Osteoblast (primary cell): Measurements from ENCODE around the gene INAFM2. TPM values are rescaled to one million over a fixed set of nuclear protein-coding genes. Genes with fewer than 3 reads are reported as not detected.
A peak's percentile ranks its signal among the peaks of the same experiment; 100 is the strongest.

ENCODE experiments used
- DNase-seq: peaks from one replicate; pipeline ENCODE4 v3.0.0; 2011; ENCODE audit warnings: low spot score, mixed read lengths; ENCODE audit not compliant: insufficient read length; ENCODE audit errors: missing footprints
- H2AFZ ChIP-seq: 2 replicates; pipeline ENCODE4 v1.6.0; 2011; ENCODE audit warnings: mild to moderate bottlenecking, low read length
- H3K27ac ChIP-seq: 2 replicates; pipeline ENCODE4 v1.5.1; 2011; ENCODE audit warnings: mild to moderate bottlenecking, low read depth, low read length, moderate library complexity
- H3K27me3 ChIP-seq: 2 replicates; pipeline ENCODE4 v1.6.0; 2012; ENCODE audit warnings: mild to moderate bottlenecking, control low read depth, inconsistent platforms, low read length, moderate library complexity; ENCODE audit not compliant: insufficient read depth
- H3K36me3 ChIP-seq: 2 replicates; pipeline ENCODE4 v1.5.1; 2011; ENCODE audit warnings: mild to moderate bottlenecking, low read length, control low read depth, moderate library complexity; ENCODE audit not compliant: insufficient read depth
- H3K4me1 ChIP-seq: 2 replicates; pipeline ENCODE4 v1.5.1; 2011; ENCODE audit warnings: mild to moderate bottlenecking, low read length, control low read depth, moderate library complexity; ENCODE audit not compliant: insufficient read depth
- H3K4me2 ChIP-seq: 2 replicates; pipeline ENCODE4 v1.6.0; 2011; ENCODE audit warnings: mild to moderate bottlenecking, low read length; ENCODE audit not compliant: insufficient read depth
- H3K4me3 ChIP-seq: fragments of 200-600 bp; sonication (generic); 3 replicates; pipeline ENCODE4 v1.5.1; 2012; ENCODE audit warnings: mild to moderate bottlenecking, low read length, inconsistent platforms; ENCODE audit not compliant: insufficient read depth
- H3K79me2 ChIP-seq: 2 replicates; pipeline ENCODE4 v1.6.0; 2012; ENCODE audit warnings: mild to moderate bottlenecking, low read length, control low read depth, inconsistent platforms; ENCODE audit not compliant: insufficient read depth
- H3K9me3 ChIP-seq: 2 replicates; pipeline ENCODE4 v1.5.1; 2011; ENCODE audit warnings: low read depth, low read length, control low read depth
- H4K20me1 ChIP-seq: 2 replicates; pipeline ENCODE4 v1.6.0; 2012; ENCODE audit warnings: mild to moderate bottlenecking, low read length, control low read depth; ENCODE audit not compliant: insufficient read depth
- total RNA-seq: library from RNA; depleted of rRNA; stranded (reverse); fragments of >200 nt; gene quantifications from 2 replicates; pipeline ENCODE4 v1.2.3, GENCODE V29; 2012
- TF ChIP-seq, protein P1 (sequence below): IDR thresholded peaks from 2 replicates; pipeline ENCODE4 v1.5.1; 2011; ENCODE audit warnings: mild to moderate bottlenecking, low read depth, low read length, moderate library complexity; ENCODE audit errors: extremely low read depth

INAFM2 gene
- total RNA-seq, 1 donor = 17.7 TPM

DNA sequence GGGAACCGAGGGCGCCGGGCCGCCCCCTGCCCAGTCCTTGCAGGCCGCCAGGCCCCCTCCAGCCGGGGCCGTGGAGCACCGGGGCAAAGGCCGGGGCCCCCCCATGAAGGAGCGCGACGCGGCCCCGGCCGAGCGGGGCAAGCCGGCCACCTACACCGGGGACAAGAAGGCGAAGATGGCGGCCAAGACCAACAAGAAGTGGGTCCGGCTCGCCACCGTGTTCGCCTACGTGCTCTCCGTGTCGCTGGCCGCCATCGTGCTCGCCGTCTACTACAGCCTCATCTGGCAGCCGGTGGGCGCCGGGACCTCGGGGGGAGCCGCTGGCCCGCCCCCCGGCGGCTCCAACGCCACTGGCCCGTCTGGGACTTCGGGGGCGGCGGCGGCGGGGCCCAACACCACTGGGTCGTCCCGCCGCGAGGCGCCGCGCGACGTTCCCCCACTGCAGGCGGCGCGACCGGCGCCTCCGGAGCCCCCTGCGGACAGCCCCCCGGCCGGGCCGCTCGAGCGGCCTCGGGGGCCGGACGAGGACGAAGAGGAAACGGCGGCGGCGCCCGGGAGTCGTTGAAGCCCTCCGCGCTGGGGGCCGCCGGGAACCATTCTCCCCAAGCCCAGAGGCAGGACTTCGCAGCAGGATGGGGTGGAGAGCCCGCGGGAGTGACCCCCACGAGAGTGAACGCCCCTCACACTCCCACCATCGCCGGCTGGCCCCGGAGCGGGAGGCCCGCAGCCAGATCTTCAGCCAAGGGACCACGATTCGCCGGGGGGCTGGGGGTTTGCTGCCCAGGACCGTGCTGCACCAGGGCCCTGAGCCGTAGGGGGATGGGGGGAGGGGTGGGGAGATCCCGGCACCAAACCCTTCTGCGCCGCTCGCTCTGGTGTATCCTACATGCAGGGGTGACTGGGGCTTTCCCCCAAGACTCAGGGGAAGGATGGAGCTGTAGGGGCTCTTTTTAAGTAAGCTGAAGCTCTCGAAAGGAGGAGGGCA lies 753 bp downstream of the INAFM2 start:
- H3K9me3 ChIP-seq = no peaks in the 10 kb centered on the region
- H3K79me2 ChIP-seq = peaks cover 39% of the 10 kb centered on the region
- peaks cover 8% of the 10 kb centered on the region for H4K20me1 ChIP-seq
- H3K27ac ChIP-seq = peak overlapping the region; percentile 8
- DNase-seq = peak; percentile 94
- H3K4me3 ChIP-seq = peak overlapping the region; percentile 82
- no peak overlapping the region for H2AFZ ChIP-seq
- peaks cover 22% of the 10 kb centered on the region for H3K36me3 ChIP-seq
- H3K4me1 ChIP-seq = peaks cover 52% of the 10 kb centered on the region
- TF ChIP-seq, protein P1, sequence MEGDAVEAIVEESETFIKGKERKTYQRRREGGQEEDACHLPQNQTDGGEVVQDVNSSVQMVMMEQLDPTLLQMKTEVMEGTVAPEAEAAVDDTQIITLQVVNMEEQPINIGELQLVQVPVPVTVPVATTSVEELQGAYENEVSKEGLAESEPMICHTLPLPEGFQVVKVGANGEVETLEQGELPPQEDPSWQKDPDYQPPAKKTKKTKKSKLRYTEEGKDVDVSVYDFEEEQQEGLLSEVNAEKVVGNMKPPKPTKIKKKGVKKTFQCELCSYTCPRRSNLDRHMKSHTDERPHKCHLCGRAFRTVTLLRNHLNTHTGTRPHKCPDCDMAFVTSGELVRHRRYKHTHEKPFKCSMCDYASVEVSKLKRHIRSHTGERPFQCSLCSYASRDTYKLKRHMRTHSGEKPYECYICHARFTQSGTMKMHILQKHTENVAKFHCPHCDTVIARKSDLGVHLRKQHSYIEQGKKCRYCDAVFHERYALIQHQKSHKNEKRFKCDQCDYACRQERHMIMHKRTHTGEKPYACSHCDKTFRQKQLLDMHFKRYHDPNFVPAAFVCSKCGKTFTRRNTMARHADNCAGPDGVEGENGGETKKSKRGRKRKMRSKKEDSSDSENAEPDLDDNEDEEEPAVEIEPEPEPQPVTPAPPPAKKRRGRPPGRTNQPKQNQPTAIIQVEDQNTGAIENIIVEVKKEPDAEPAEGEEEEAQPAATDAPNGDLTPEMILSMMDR = no peak
- peak overlapping the region; percentile 98 for H3K4me2 ChIP-seq
- no peaks in the 10 kb centered on the region for H3K27me3 ChIP-seq

- Histone ChIP-seq H4K20me1 (peaks cover 8% of the 10 kb centered on the region), H3K36me3 (peaks cover 22% of the 10 kb centered on the region), H3K4me2 (peak overlapping the region; percentile 98), H3K27ac (no peak overlapping the region), H3K4me1 (peaks cover 61% of the 10 kb centered on the region), H3K9me3 (no peaks in the 10 kb centered on the region), H2AFZ (no peak overlapping the region), H3K79me2 (peaks cover 39% of the 10 kb centered on the region), H3K27me3 (no peaks in the 10 kb centered on the region), H3K4me3 (peak overlapping the region; percentile 82)
- peak; percentile 74 for DNase-seq
- TF ChIP-seq, protein P1 = no peak
Measured at GRCh38 chr15:40325188-40325587, 1.7 kb downstream of the INAFM2 start.

- DNase-seq = no peak
- H3K9me3 ChIP-seq = no peaks in the 10 kb centered on the region
- peak overlapping the region; percentile 82 for H3K4me3 ChIP-seq
- TF ChIP-seq, protein P1 = no peak
- no peaks in the 10 kb centered on the region for H3K27me3 ChIP-seq
- H3K79me2 ChIP-seq = peaks cover 39% of the 10 kb centered on the region
- no peak overlapping the region for H3K27ac ChIP-seq
- H4K20me1 ChIP-seq = peaks cover 8% of the 10 kb centered on the region
- peaks cover 65% of the 10 kb centered on the region for H3K4me1 ChIP-seq
- peaks cover 22% of the 10 kb centered on the region for H3K36me3 ChIP-seq
- peak overlapping the region; percentile 98 for H3K4me2 ChIP-seq
- no peak overlapping the region for H2AFZ ChIP-seq
Measured at GRCh38 chr15:40325700-40326099, 2.2 kb downstream of the INAFM2 start.

DNA sequence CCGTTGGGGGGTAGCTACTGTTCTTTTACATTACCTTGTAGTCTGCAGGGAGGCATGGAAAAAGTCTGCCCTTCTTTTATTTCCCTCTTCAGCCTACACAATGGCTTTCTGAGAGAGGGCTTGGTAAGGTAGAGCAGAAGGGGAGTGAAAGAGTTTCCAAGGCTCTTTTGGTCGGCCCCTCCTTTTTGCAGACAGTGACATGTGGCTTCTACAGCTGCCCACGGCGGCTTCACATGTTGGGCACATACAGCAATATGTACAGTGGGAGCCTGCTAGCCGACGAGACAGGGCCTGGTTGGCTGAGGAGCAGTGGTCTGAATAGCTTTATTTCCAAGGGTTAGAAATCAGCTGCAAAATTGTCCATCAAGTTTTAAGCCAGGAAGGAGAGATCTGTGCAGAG lies 4.0 kb downstream of the INAFM2 start:
- Histone ChIP-seq H3K9me3 (no peaks in the 10 kb centered on the region), H3K27me3 (no peaks in the 10 kb centered on the region), H3K79me2 (peaks cover 39% of the 10 kb centered on the region), H2AFZ (no peak overlapping the region), H3K4me2 (peak overlapping the region; percentile 55), H3K36me3 (peaks cover 22% of the 10 kb centered on the region), H3K4me3 (peak overlapping the region; percentile 23), H4K20me1 (peaks cover 8% of the 10 kb centered on the region), H3K4me1 (peaks cover 64% of the 10 kb centered on the region), H3K27ac (peak overlapping the region; percentile 55)
- DNase-seq = peak; percentile 69
- TF ChIP-seq, protein P1 = no peak
